ENCODE results near the gene APIP. TPM values are rescaled to one million over a fixed set of nuclear protein-coding genes. Genes with fewer than 3 reads are reported as not detected.
A peak's percentile ranks its signal among the peaks of the same experiment; 100 is the strongest.

Gene APIP
- total and polyA plus RNA-seq, 10 donors = 18.2 to 33.2 (median 26.1) TPM

- Histone ChIP-seq H3K4me1 (no peaks in the 10 kb centered on the region), H3K36me3 (peaks cover 0 to 38% (median 0%) of the 10 kb centered on the region in 6 donors), H3K27me3 (replicated peaks in 1 of 7) (no peaks in the 10 kb centered on the region), H3K27ac (no peak overlapping the region), H3K9me3 (peaks cover 0 to 13% (median 10%) of the 10 kb centered on the region in 8 donors), H3K4me3 (no peak overlapping the region)
- TF ChIP-seq POLR2A (IDR thresholded peaks at IDR 0.05) = no peak
- no peak for TF ChIP-seq POLR2AphosphoS5 (IDR thresholded peaks at IDR 0.05)
- no peak for TF ChIP-seq CTCF (IDR thresholded peaks at IDR 0.05 in 8 of 11, conservative IDR thresholded peaks at IDR 0.05 in 3 of 11)
- no peak for DNase-seq
- intact Hi-C loops (cut with DNase I; ENCODE audit: low total_unique reads) = no loop called here
Observed at GRCh38 chr11:34948696-34949095, 32.5 kb upstream of the APIP start.

- Histone ChIP-seq H3K4me1 (peaks cover 0 to 14% (median 6%) of the 10 kb centered on the region in 6 donors), H3K27ac (no peak overlapping the region), H3K9me3 (peaks cover 0 to 13% (median 10%) of the 10 kb centered on the region in 8 donors), H3K36me3 (peaks cover 0 to 50% (median 0%) of the 10 kb centered on the region in 6 donors), H3K4me3 (no peak overlapping the region), H3K27me3 (replicated peaks in 1 of 7) (no peaks in the 10 kb centered on the region)
- WGBS, 5 donors = 95 to 100% (median 100%) methylated on average over 1 of the region's 1 CpG
- no peak for DNase-seq
- TF ChIP-seq POLR2AphosphoS5 (IDR thresholded peaks at IDR 0.05) (no peak), CTCF (IDR thresholded peaks at IDR 0.05 in 8 of 11, conservative IDR thresholded peaks at IDR 0.05 in 3 of 11) (no peak), POLR2A (IDR thresholded peaks at IDR 0.05) (no peak)
- intact Hi-C loops (cut with DNase I; ENCODE audit: low total_unique reads) = no loop called here
Observed at GRCh38 chr11:34944692-34945091, 28.5 kb upstream of the APIP start.

- peaks cover 0 to 13% (median 10%) of the 10 kb centered on the region in 8 donors for H3K9me3 ChIP-seq
- intact Hi-C loops (cut with DNase I; ENCODE audit: low total_unique reads) = no loop called here
- H3K4me3 ChIP-seq = no peak overlapping the region
- TF ChIP-seq POLR2A (IDR thresholded peaks at IDR 0.05) (no peak), POLR2AphosphoS5 (IDR thresholded peaks at IDR 0.05) (no peak), CTCF (IDR thresholded peaks at IDR 0.05 in 8 of 11, conservative IDR thresholded peaks at IDR 0.05 in 3 of 11) (no peak)
- peak; percentile 35 for DNase-seq
- peaks cover 0 to 26% (median 0%) of the 10 kb centered on the region in 6 donors for H3K36me3 ChIP-seq
- H3K27me3 ChIP-seq (replicated peaks in 1 of 7) = no peaks in the 10 kb centered on the region
- H3K27ac ChIP-seq = no peak overlapping the region
- 96 to 99% (median 97%) methylated on average over 13 of the region's 13 CpGs for WGBS, 5 donors
- peaks cover 0 to 34% (median 6%) of the 10 kb centered on the region in 6 donors for H3K4me1 ChIP-seq
Observed at GRCh38 chr11:34941688-34942087, 25.5 kb upstream of the APIP start.

GRCh38 chr11:34940026-34940677, 24.0 kb upstream of the APIP start:
- intact Hi-C loops (cut with DNase I; ENCODE audit: low total_unique reads) = no loop called here
- 67 to 89% (median 83%) methylated on average over 4 of the region's 4 CpGs for WGBS, 5 donors

More at GRCh38 chr11:34940026-34940677, 24.0 kb upstream of the APIP start:
- DNase-seq = no peak
- Histone ChIP-seq H3K27ac (no peak overlapping the region), H3K4me3 (no peak overlapping the region), H3K4me1 (peaks cover 0 to 39% (median 6%) of the 10 kb centered on the region in 6 donors), H3K27me3 (replicated peaks in 1 of 7) (no peaks in the 10 kb centered on the region), H3K9me3 (peaks cover 0 to 12% (median 10%) of the 10 kb centered on the region in 8 donors), H3K36me3 (peaks cover 0 to 24% (median 0%) of the 10 kb centered on the region in 6 donors)
- TF ChIP-seq CTCF (IDR thresholded peaks at IDR 0.05 in 8 of 11, conservative IDR thresholded peaks at IDR 0.05 in 3 of 11) (no peak), POLR2AphosphoS5 (IDR thresholded peaks at IDR 0.05) (no peak), POLR2A (IDR thresholded peaks at IDR 0.05) (no peak)
